ENCODE results near the gene PZP.
"Not testable (repeated sequence)": the region's sequence is repeated elsewhere in the genome, so short reads cannot be mapped to it uniquely, and the experiment has no call there.

The PZP gene

DNA sequence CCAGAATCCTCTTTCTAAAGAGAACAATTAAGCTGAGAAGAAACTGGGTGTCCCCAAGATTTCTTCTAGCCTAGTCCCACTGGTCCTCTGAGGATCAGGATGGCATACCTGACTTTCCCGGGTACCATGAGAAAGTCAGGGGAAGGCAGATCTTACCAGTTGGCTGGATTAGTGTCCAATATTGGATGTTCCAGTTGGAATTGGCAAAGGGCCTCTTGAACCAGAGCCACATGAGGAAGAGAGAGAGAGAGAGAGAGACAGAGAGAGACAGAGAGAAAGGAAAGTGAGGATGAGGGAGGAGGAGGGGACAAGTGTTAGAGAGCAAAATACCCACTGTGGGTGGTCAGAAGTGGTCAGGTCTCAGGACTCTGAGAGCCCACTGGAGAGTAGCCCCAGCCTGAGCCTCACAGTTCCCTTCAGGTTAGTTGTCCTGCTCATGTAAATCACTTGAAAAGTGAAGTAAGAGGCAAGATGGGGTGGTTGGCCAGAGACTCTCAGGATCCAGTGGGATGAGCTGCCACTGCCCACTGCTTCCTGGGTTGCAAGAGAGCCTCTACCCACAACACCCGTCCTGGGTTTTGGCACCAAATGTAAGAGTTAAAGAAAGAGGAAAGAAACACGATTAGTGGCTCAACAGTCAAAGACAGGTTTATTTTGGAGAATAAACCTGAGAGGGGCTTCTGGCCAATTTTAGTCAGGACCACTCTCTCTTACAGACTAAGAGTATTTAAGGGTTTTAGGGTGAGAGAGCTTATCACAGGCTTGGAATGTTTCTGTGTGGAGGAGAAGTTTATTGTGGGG is 64.1 kb downstream of the PZP start:
- TF ChIP-seq, protein P1, sequence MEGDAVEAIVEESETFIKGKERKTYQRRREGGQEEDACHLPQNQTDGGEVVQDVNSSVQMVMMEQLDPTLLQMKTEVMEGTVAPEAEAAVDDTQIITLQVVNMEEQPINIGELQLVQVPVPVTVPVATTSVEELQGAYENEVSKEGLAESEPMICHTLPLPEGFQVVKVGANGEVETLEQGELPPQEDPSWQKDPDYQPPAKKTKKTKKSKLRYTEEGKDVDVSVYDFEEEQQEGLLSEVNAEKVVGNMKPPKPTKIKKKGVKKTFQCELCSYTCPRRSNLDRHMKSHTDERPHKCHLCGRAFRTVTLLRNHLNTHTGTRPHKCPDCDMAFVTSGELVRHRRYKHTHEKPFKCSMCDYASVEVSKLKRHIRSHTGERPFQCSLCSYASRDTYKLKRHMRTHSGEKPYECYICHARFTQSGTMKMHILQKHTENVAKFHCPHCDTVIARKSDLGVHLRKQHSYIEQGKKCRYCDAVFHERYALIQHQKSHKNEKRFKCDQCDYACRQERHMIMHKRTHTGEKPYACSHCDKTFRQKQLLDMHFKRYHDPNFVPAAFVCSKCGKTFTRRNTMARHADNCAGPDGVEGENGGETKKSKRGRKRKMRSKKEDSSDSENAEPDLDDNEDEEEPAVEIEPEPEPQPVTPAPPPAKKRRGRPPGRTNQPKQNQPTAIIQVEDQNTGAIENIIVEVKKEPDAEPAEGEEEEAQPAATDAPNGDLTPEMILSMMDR (IDR thresholded peaks at IDR 0.05; ENCODE audit: low read depth, low read length, missing control alignments): no peak
- DNase-seq (ENCODE audit: low read depth): no peak
- in situ Hi-C loops (cut with HindIII; ENCODE audit: low sequenced_read_pairs): no loop called here
- no peak overlapping the region for H3K4me3 ChIP-seq (ENCODE audit: low read depth, low read length)

DNA sequence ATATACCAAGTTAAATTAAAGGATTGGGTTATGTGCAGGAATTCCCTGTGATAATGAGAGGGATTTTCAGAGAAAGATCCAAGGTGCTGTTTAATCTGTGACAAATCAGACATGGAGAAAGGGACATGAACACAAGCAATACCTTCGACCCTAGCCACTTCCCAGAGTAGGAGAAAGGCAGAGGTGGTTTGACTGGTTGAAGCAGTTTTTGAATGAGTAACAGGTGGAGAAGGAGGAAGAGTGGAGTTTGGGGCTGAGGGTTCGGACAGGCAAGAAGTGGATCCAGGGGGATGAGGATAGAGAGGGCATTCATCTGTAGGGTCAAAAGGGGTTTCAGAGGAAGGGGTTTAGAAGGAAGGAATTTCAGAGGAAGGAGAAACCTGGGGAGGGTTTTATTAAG is 65.1 kb downstream of the PZP start:
- in situ Hi-C loops (cut with HindIII; ENCODE audit: low sequenced_read_pairs): no loop called here
- no peak overlapping the region for H3K4me3 ChIP-seq (ENCODE audit: low read depth, low read length)
- TF ChIP-seq, protein P1 (IDR thresholded peaks at IDR 0.05; ENCODE audit: low read depth, low read length, missing control alignments): no peak
- no peak for DNase-seq (ENCODE audit: low read depth)

GRCh38 chr12:9139588-9140290 is 68.5 kb downstream of the PZP start:
- H3K4me3 ChIP-seq (ENCODE audit: low read depth, low read length); in situ Hi-C loops (cut with HindIII; ENCODE audit: low sequenced_read_pairs); DNase-seq (ENCODE audit: low read depth): not testable (repeated sequence)

DNA sequence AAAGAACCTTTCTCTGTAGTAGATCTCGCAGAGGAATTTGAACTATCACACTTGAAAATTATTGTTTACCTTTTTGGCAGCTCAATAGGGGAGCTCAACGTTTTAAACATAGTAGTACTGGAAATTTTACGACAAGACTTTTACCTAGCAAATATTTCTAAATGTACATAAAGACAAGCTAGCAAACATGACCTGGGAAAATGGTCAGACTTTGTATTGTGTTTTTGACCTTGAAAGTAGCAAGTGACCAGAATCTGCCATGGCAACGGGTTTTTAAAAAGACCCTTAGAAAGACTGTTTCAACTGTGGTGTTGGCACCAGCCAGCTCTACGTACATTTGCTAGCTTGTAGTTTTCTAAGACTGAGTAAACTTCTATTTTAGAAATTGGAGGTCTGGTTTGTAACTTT is 72.3 kb downstream of the PZP start:
- in situ Hi-C loops (cut with HindIII; ENCODE audit: low sequenced_read_pairs): no loop called here
- TF ChIP-seq, protein P1 (IDR thresholded peaks at IDR 0.05; ENCODE audit: low read depth, low read length, missing control alignments): no peak
- DNase-seq (ENCODE audit: low read depth): no peak
- H3K4me3 ChIP-seq (ENCODE audit: low read depth, low read length): no peak overlapping the region

DNA sequence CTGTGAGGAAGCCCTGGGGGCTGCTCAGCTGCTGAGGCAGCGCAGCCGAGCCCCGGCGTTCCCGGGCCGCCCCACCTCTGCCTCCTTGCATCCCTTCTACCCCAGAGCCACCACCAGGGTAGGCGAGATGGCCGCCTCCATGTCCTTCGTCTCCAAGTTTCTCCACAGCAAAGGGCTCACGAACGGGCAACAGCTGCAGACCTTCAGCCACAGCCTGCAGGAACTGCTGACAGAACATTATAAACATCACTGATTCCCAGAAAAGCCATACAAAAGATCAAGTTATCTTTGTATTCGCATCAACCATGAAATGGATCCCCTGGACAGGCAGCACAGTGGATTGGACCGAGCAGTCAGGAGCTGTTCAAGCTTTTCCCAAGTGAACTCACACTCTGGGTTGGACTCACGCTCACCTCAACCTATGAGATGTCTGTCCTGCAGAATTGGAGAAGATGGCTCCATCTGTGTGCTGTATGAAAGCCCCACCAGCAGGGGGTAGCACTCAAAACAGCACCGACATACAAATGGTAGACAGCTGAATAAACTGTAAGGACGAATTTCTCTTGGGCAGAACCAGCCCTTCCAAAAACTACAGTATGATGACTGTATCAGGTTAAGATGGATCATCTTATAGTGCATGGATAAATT is 73.1 kb downstream of the PZP start:
- H3K4me3 ChIP-seq (ENCODE audit: low read depth, low read length): no peak overlapping the region
- TF ChIP-seq, protein P1 (IDR thresholded peaks at IDR 0.05; ENCODE audit: low read depth, low read length, missing control alignments): no peak
- DNase-seq (ENCODE audit: low read depth): no peak

GRCh38 chr12:9133216-9133916 is 74.8 kb downstream of the PZP start:
- TF ChIP-seq, protein P1 (IDR thresholded peaks at IDR 0.05; ENCODE audit: low read depth, low read length, missing control alignments): no peak
- DNase-seq (ENCODE audit: low read depth): no peak
- in situ Hi-C loops (cut with HindIII; ENCODE audit: low sequenced_read_pairs): no loop called here
- H3K4me3 ChIP-seq (ENCODE audit: low read depth, low read length): no peak overlapping the region

More for the DNA sequence above, 73.1 kb downstream of the PZP start:
- in situ Hi-C loops (cut with HindIII; ENCODE audit: low sequenced_read_pairs): no loop called here
